ENCODE measurements around the gene UBA52.

DNA sequence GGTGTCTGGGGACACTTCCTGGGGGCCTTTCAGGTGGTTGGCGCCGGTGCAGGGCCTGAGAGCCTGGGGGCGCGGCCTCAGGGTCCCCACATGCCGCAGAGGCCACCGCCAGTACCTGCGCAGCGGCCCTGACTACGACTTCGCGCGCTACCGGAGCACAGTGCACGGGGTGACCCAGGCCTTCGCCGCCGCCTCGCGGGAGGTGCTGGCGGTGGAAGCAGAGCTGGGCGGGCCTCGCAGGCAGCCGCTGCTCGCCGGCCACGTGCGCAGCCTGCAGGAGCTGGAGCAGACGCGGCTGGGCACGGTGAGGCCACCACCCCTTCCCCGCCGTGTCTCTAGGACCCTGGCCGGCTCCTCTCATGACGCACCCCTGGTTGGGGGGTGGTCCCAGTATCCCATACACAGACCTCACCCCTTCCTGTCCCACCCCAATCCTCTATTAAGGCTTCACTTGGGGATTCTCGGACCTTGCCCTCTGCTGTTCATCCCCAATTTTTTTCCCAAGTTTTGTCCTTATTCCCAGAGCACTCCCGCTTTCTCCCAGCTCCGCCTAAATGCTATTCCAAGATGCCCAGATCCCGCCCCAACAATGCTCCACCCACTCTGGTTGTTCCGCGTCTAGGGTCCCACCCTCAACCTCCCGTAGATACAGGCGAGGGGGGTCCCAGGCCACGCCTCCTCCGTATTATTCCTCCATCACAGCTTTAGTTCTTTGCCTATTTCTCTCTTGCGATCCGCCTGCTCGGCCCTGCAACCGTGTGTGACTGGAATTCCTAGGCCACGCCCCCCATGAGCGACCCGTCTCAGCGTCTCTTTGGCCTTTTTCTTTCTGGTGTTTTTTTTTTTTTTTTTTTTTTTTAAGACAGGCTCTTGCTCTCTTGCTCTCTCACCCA, 18.0 kb downstream of the UBA52 start:
- no peak for TF ChIP-seq SP1 (IDR thresholded peaks at IDR 0.05)
- no peak for TF ChIP-seq ARNT (IDR thresholded peaks at IDR 0.05)
- TF ChIP-seq SUZ12 (IDR thresholded peaks at IDR 0.05), result no peak
- TF ChIP-seq BHLHE40 (IDR thresholded peaks at IDR 0.05; ENCODE audit: borderline replicate concordance), result no peak
- TF ChIP-seq HDGF (IDR thresholded peaks at IDR 0.05; ENCODE audit: borderline replicate concordance), result no peak
- TF ChIP-seq L3MBTL2 (conservative IDR thresholded peaks at IDR 0.05), result peak; percentile 94
- TF ChIP-seq ELF4 (IDR thresholded peaks at IDR 0.05), result no peak

All from HEK293T (cell line).